ENCODE results near the gene AVPI1.

DNA sequence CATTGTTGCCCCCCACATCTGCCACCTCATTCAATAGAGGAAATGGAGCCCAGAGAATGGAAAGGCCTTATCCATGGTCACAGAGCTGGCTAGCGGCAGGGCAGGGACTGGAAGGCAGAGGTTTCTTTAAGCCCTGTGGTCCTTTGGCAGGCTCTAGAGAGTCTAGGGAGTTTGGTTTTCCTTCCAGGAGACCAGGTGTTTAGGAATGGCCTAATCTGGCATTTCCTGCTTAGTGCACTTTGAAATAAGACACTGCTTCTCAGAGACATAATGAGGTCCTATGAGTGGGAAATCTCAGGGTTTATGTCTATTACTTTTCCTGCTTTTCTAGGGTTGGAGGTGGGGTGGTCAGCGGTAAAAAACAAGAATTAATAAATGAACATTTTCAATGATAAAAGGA lies 32.6 kb upstream of the AVPI1 start:
- TF ChIP-seq, protein P1, sequence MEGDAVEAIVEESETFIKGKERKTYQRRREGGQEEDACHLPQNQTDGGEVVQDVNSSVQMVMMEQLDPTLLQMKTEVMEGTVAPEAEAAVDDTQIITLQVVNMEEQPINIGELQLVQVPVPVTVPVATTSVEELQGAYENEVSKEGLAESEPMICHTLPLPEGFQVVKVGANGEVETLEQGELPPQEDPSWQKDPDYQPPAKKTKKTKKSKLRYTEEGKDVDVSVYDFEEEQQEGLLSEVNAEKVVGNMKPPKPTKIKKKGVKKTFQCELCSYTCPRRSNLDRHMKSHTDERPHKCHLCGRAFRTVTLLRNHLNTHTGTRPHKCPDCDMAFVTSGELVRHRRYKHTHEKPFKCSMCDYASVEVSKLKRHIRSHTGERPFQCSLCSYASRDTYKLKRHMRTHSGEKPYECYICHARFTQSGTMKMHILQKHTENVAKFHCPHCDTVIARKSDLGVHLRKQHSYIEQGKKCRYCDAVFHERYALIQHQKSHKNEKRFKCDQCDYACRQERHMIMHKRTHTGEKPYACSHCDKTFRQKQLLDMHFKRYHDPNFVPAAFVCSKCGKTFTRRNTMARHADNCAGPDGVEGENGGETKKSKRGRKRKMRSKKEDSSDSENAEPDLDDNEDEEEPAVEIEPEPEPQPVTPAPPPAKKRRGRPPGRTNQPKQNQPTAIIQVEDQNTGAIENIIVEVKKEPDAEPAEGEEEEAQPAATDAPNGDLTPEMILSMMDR (IDR thresholded peaks at IDR 0.05): no peak
- TF ChIP-seq POLR2AphosphoS5 (IDR thresholded peaks at IDR 0.05; ENCODE audit: insufficient read depth in 1 of 2, low read depth in 1 of 2): no peak
- no peak for TF ChIP-seq POLR2A (IDR thresholded peaks at IDR 0.05)
